ENCODE data around the gene TPTE2.

DNA sequence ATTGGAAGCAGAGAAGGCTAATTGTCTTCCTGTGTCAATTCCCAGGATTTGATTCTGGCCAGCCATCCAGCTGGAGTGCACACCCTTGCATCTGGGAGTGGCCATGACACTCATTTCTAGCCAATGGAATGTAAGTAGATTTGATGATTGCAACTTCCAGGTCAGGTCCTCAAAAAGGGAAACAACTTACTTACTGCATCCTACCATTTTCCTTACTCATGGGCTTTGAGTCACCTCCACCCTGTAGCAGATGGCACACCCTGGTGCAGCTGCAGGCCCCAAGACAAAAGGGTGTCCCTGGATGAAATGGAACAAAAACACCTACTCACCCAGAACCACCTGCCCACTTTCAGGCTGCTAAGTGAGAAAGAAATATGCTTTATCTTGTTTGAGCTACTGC lies 44.8 kb upstream of the TPTE2 start:
- TF ChIP-seq, protein P1, sequence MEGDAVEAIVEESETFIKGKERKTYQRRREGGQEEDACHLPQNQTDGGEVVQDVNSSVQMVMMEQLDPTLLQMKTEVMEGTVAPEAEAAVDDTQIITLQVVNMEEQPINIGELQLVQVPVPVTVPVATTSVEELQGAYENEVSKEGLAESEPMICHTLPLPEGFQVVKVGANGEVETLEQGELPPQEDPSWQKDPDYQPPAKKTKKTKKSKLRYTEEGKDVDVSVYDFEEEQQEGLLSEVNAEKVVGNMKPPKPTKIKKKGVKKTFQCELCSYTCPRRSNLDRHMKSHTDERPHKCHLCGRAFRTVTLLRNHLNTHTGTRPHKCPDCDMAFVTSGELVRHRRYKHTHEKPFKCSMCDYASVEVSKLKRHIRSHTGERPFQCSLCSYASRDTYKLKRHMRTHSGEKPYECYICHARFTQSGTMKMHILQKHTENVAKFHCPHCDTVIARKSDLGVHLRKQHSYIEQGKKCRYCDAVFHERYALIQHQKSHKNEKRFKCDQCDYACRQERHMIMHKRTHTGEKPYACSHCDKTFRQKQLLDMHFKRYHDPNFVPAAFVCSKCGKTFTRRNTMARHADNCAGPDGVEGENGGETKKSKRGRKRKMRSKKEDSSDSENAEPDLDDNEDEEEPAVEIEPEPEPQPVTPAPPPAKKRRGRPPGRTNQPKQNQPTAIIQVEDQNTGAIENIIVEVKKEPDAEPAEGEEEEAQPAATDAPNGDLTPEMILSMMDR (IDR thresholded peaks at IDR 0.05), result no peak
- TF ChIP-seq POLR2AphosphoS5 (IDR thresholded peaks at IDR 0.05) (no peak), POLR2A (IDR thresholded peaks at IDR 0.05) (no peak), EP300 (IDR thresholded peaks at IDR 0.05; ENCODE audit: low read depth) (no peak)
